Mucosa of gallbladder (tissue), 1 donor: ENCODE measurements around the gene PHKG1. TPM values are rescaled to one million over a fixed set of nuclear protein-coding genes. Genes with fewer than 3 reads are reported as not detected.
"Not testable (repeated sequence)": the region's sequence is repeated elsewhere in the genome, so short reads cannot be mapped to it uniquely, and the experiment has no call there.

Experiments
- DNase-seq: peaks from one replicate; pipeline ENCODE4 v3.0.0-alpha.2; 2020; ENCODE audit warnings: low spot score
- total RNA-seq: library from RNA; stranded (reverse); gene quantifications from one replicate; pipeline ENCODE4 v1.2.1, GENCODE V29; 2021
- donor health status: DM: no; HTN: no; CAD: no.

PHKG1 gene
- total RNA-seq, 1 donor from 2014 or later, result 0.89 TPM

GRCh38 chr7:56083150-56083785 lies 9.5 kb downstream of the PHKG1 start:
- no peak for DNase-seq

- DNase-seq, result no peak
Observed at GRCh38 chr7:56081626-56082340, 11.0 kb downstream of the PHKG1 start.

- DNase-seq, result not testable (repeated sequence)
Observed at GRCh38 chr7:56080726-56081435, 11.9 kb downstream of the PHKG1 start.

GRCh38 chr7:56079450-56080185 lies 13.1 kb downstream of the PHKG1 start:
- peak; percentile 51 for DNase-seq

- no peak for DNase-seq
Observed at GRCh38 chr7:56078196-56078595, 14.6 kb downstream of the PHKG1 start.

GRCh38 chr7:56077681-56078080 lies 15.1 kb downstream of the PHKG1 start:
- no peak for DNase-seq

- DNase-seq, result peak; percentile 91
Observed at GRCh38 chr7:56074371-56074791, 18.4 kb downstream of the PHKG1 start.

- DNase-seq, result not testable (repeated sequence)
Observed at GRCh38 chr7:56066376-56066775, 26.4 kb downstream of the PHKG1 start.

- peak; percentile 92 for DNase-seq
Observed at GRCh38 chr7:56063882-56064625, 28.7 kb downstream of the PHKG1 start, which contains the start of gene SUMF2. Gene SUMF2, plus strand, starts transcription at chr7:56064286. Its CDS starts 26 bp downstream, at chr7:56064312.

- no peak for DNase-seq
Observed at GRCh38 chr7:56063500-56063881, 29.3 kb downstream of the PHKG1 start.

- no peak for DNase-seq
Observed at GRCh38 chr7:56062382-56062781, 30.4 kb downstream of the PHKG1 start.

- no peak for DNase-seq
Observed at GRCh38 chr7:56053993-56054392, 38.8 kb downstream of the PHKG1 start.

- DNase-seq, result no peak
Observed at GRCh38 chr7:56053379-56053778, 39.4 kb downstream of the PHKG1 start.

GRCh38 chr7:56051339-56052191 lies 41.2 kb downstream of the PHKG1 start, which contains the start of the genes CCT6A and PSPH:
Gene CCT6A, plus strand, starts transcription at chr7:56051765. Its CDS starts 84 bp downstream, at chr7:56051849.
Gene PSPH, minus strand, starts transcription at chr7:56051444. Its CDS starts 30,232 bp downstream, at chr7:56021212.
- DNase-seq, result peak; percentile 97

GRCh38 chr7:56051053-56051338 lies 41.8 kb downstream of the PHKG1 start:
- DNase-seq, result no peak

- peak; percentile 38 for DNase-seq
Observed at GRCh38 chr7:56048763-56049162, 44.0 kb downstream of the PHKG1 start.

GRCh38 chr7:56048245-56048644 lies 44.5 kb downstream of the PHKG1 start:
- no peak for DNase-seq

GRCh38 chr7:56047446-56048116 lies 45.2 kb downstream of the PHKG1 start:
- DNase-seq, result peak; percentile 49

GRCh38 chr7:56046721-56047445 lies 45.9 kb downstream of the PHKG1 start:
- peak; percentile 78 for DNase-seq
